GM12892 (cell line): Measurements from ENCODE around the gene GABPB2.

Source experiments
- POLR2A ChIP-seq: IDR thresholded peaks from 2 replicates; pipeline ENCODE4 v1.6.1; 2011; ENCODE audit warnings: low read depth, low read length, control low read depth
- POLR2AphosphoS5 ChIP-seq: IDR thresholded peaks from 2 replicates; pipeline ENCODE4 v1.6.1; 2011; ENCODE audit warnings: low read depth, low read length, control low read depth

DNA sequence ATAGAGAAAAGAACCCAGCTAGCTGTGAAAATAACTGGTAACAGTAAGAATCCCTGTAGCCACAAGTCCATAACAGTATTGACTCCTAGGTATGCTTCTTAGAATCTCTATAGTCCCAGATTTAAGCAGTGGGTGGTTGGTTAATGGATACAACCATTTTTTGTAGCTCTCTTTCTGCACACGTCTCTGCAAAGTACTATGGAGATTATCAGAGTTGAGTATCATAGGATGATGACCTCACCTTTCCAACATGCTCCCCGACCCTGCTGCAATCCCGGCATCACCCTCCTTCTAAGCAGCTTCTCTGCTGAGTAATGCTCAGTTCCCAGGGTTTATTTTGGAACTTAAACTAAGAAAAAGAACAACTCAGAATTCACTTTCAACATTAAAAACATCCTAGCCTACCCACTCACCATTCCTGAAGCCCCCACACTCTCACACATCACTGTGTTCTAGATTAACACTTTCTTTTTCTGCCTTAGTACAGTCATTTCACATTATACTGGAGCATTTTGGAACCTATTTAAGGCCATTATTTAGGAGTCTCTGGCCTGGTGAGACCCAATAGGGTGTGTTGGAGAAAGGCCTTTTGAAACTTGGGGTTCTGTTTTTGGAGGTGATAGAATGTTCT lies 7.7 kb upstream of the GABPB2 start:
- no peak for TF ChIP-seq POLR2A
- no peak for TF ChIP-seq POLR2AphosphoS5
